IMR-90 (cell line): ENCODE data around the gene DCAF15. TPM values are rescaled to one million over a fixed set of nuclear protein-coding genes. Genes with fewer than 3 reads are reported as not detected.
"Not testable (repeated sequence)": the region's sequence is repeated elsewhere in the genome, so short reads cannot be mapped to it uniquely, and the experiment has no call there.

Source experiments
- ATAC-seq: fragments of 200-7000 bp; cut with Tn5 transposase; 2 replicates; pipeline ENCODE4 v1.9.1; 2020; ENCODE audit warnings: low read depth, mild to moderate bottlenecking, moderate library complexity
- BruUV-seq: library from RNA; stranded (reverse); fragments of 400-500 nt; replicated peaks from 2 replicates; lab custom pipeline; 2021; lab: Mats Ljungman, UMichigan
- CTCF ChIA-PET: fragments of 300-600 bp; formaldehyde crosslinking; extraction: SDS; loops from one replicate; lab custom pipeline; 2021; ENCODE audit warnings: antibody characterized with exemption; lab: Yijun Ruan, JAX
- POLR2A ChIA-PET: fragments of 300-600 bp; sonication (Branson Sonifier 250); formaldehyde crosslinking; loops from one replicate; lab custom pipeline; 2022; ENCODE audit warnings: antibody characterized with exemption; ENCODE audit not compliant: unreplicated experiment; lab: Charles Lee
- DNase-seq: peaks from one replicate; pipeline ENCODE4 v3.0.0; 2013
- H2AFZ ChIP-seq: replicated peaks from 2 replicates; pipeline ENCODE3; 2013; ENCODE audit warnings: low read length, mild to moderate bottlenecking; ENCODE audit not compliant: poor library complexity
- H2AK5ac ChIP-seq: 2 replicates; pipeline ENCODE4 v1.6.1; 2013; ENCODE audit warnings: low read depth, low read length, inconsistent platforms
- H2AK9ac ChIP-seq: replicated peaks from 2 replicates; pipeline ENCODE3; 2013; ENCODE audit warnings: mild to moderate bottlenecking, low read depth, low read length, moderate library complexity; ENCODE audit not compliant: poor library complexity
- H2BK120ac ChIP-seq: 2 replicates; pipeline ENCODE4 v1.6.1; 2013; ENCODE audit warnings: low read depth, low read length, inconsistent platforms
- H2BK15ac ChIP-seq: 3 replicates; pipeline ENCODE4 v1.6.1; 2013; ENCODE audit warnings: low read depth, low read length, inconsistent platforms
- H2BK20ac ChIP-seq: 2 replicates; pipeline ENCODE4 v1.6.1; 2013; ENCODE audit warnings: low read depth, mild to moderate bottlenecking, inconsistent platforms, low read length, moderate library complexity
- H2BK5ac ChIP-seq: 2 replicates; pipeline ENCODE4 v1.6.1; 2013; ENCODE audit warnings: mild to moderate bottlenecking, low read depth, low read length, inconsistent platforms; ENCODE audit not compliant: poor library complexity, severe bottlenecking
- H3K14ac ChIP-seq: replicated peaks from 2 replicates; pipeline ENCODE4 v1.6.1; 2013; ENCODE audit warnings: low read depth, low read length, inconsistent platforms
- H3K18ac ChIP-seq: 2 replicates; pipeline ENCODE4 v1.6.1; 2013; ENCODE audit warnings: low read depth, low read length, control low read depth
- H3K23ac ChIP-seq: 2 replicates; pipeline ENCODE4 v1.6.1; 2013; ENCODE audit warnings: low read depth, low read length, inconsistent platforms
- H3K27ac ChIP-seq: 2 replicates; pipeline ENCODE4 v1.5.1; 2013; ENCODE audit warnings: mild to moderate bottlenecking, control low read depth, low read length; ENCODE audit not compliant: insufficient read depth
- H3K27me3 ChIP-seq: 2 replicates; pipeline ENCODE4 v1.6.1; 2013; ENCODE audit warnings: low read length; ENCODE audit not compliant: control insufficient read depth, insufficient read depth
- H3K36me3 ChIP-seq: 2 replicates; pipeline ENCODE4 v1.6.1; 2013; ENCODE audit warnings: low read length, mixed read lengths; ENCODE audit not compliant: control insufficient read depth, insufficient read depth
- H3K4ac ChIP-seq: 2 replicates; pipeline ENCODE4 v1.6.1; 2013; ENCODE audit warnings: low read depth, low read length, inconsistent platforms
- H3K4me1 ChIP-seq: 2 replicates; pipeline ENCODE4 v1.6.1; 2013; ENCODE audit warnings: low read length, mixed read lengths; ENCODE audit not compliant: control insufficient read depth, insufficient read depth
- H3K4me2 ChIP-seq: 2 replicates; pipeline ENCODE4 v1.6.1; 2013; ENCODE audit warnings: low read depth, mild to moderate bottlenecking, control low read depth, low read length, moderate library complexity
- H3K4me3 ChIP-seq: 2 replicates; pipeline ENCODE4 v1.5.1; 2013; ENCODE audit warnings: low read depth, mild to moderate bottlenecking, control low read depth, low read length, moderate library complexity; ENCODE audit not compliant: insufficient read depth
- H3K56ac ChIP-seq: 2 replicates; pipeline ENCODE4 v1.6.1; 2013; ENCODE audit warnings: low read length, inconsistent platforms; ENCODE audit not compliant: insufficient read depth; ENCODE audit errors: extremely low read depth
- H3K79me1 ChIP-seq, 2 experiments: 2 replicates each; pipeline ENCODE4 v1.6.1; 2013; ENCODE audit warnings: low read length in 2 of 2, inconsistent platforms in 1 of 2, low read depth in 1 of 2
- H3K9ac ChIP-seq: 2 replicates; pipeline ENCODE4 v1.6.1; 2013; ENCODE audit warnings: low read depth, low read length, control low read depth
- H3K9me1 ChIP-seq: 2 replicates; pipeline ENCODE4 v1.6.1; 2013; ENCODE audit warnings: low read length, inconsistent platforms; ENCODE audit not compliant: insufficient read depth
- H3K9me3 ChIP-seq: 2 replicates; pipeline ENCODE4 v1.6.1; 2013; ENCODE audit warnings: low read length; ENCODE audit not compliant: control insufficient read depth, insufficient read depth
- H4K20me1 ChIP-seq: 2 replicates; pipeline ENCODE4 v1.6.1; 2013; ENCODE audit warnings: low read length, inconsistent platforms; ENCODE audit not compliant: insufficient read depth
- H4K5ac ChIP-seq: 2 replicates; pipeline ENCODE4 v1.6.1; 2013; ENCODE audit warnings: mild to moderate bottlenecking, low read depth, low read length, control low read depth
- H4K8ac ChIP-seq, 2 experiments: 2 replicates each; pipeline ENCODE4 v1.6.1; 2013; ENCODE audit warnings: low read depth in 2 of 2, low read length in 2 of 2, control low read depth in 1 of 2, inconsistent platforms in 1 of 2
- H4K91ac ChIP-seq: 2 replicates; pipeline ENCODE4 v1.6.1; 2013; ENCODE audit warnings: low read depth, low read length, inconsistent platforms; ENCODE audit not compliant: insufficient read depth
- WGBS, 2 experiments: methylation state at CpG; one replicate each; pipeline versions ENCODE4 v1.1.5 to v1.1.7; 2013; ENCODE audit warnings: missing lambda C conversion rate in 2 of 2; ENCODE audit not compliant: insufficient read length in 1 of 2; ENCODE audit errors: extremely low coverage in 2 of 2; 5-methylcytosine and 5-hydroxymethylcytosine counted together
- dilution Hi-C: fragments of 300-500 bp; cut with HindIII; formaldehyde crosslinking; loops from one replicate; pipeline ENCODE4 v1.14.3; 2018; ENCODE audit warnings: low sequenced_read_pairs; ENCODE audit not compliant: unreplicated experiment
- in situ Hi-C: fragments of 300-500 bp; cut with MboI; formaldehyde crosslinking; loops from 3 replicates; pipeline ENCODE4 v1.14.3; 2019; ENCODE audit warnings: low sequenced_read_pairs, inconsistent platforms, mixed read lengths
- intact Hi-C: fragments of 100-400 bp; cut with micrococcal nuclease; formaldehyde crosslinking; loops from 2 replicates; pipeline ENCODE4 v1.10.0; 2022
- polyA plus RNA-seq, 3 experiments: library from polyadenylated mRNA; depleted of rRNA; stranded (reverse); fragments of >200 nt; gene quantifications; 2 replicates each; pipeline ENCODE4 v1.2.3, GENCODE V29; 2012; ENCODE audit warnings: low replicate concordance in 1 of 3
- total RNA-seq: library from RNA; depleted of rRNA; stranded (reverse); fragments of >200 nt; gene quantifications from 2 replicates; pipeline ENCODE4 v1.2.3, GENCODE V29; 2012
- TF ChIP-seq, protein P1 (sequence below): fragments of 150-350 bp; IDR thresholded peaks from 2 replicates; pipeline ENCODE4 v1.6.1; 2016; ENCODE audit warnings: low read depth, mild to moderate bottlenecking, low read length, moderate library complexity, borderline replicate concordance
- TF ChIP-seq, protein P2 (sequence below): fragments of 150-350 bp; IDR thresholded peaks from 2 replicates; pipeline ENCODE4 v1.6.1; 2017; ENCODE audit warnings: mild to moderate bottlenecking, antibody characterized with exemption, low read length, low read depth

The DCAF15 gene
- total and polyA plus RNA-seq, 2 of the 4 experiments (the other 2 are of a cell fraction): 6.8 to 31.0 TPM

DNA sequence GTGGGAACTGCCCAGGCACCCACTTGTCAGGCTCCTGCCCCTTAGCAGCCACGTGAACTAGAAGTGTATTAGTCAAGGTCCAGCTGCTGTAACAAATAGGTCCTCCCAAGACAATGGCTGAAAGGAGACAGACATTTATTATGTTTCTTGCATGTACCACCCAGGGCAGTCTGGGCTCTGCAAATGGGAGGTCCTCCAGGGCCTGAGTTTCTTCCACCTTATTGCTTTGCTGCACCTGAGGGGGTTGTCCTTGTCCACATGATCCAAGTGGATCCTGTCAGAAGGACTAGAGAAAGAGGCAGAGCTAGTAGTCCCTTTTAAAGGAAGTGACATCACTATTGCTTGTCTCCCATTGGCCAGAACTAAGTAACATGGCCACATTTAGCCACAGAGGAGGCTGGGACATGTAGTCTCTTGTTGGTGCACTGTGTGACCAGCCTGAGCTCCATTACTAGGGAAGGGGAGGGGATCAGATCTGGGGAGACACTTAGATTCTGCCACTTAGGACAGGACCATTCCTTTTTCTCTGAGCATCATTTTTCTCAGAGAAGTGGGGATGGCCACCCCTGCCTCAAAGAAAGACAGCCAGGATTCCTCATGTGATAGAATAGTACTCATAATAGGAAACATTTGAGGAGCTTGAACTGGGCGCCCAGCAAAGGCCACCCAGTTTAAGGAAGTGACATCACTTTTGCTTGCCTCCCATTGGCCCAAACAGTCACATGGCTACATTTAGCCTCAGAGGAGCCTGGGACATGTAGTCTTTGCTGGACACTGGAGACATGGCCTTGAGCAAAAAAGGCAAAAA is 31.2 kb upstream of the DCAF15 start:
- Histone ChIP-seq H3K14ac (no peak overlapping the region), H4K5ac (no peak overlapping the region), H2AK5ac (no peak overlapping the region), H3K23ac (no peak overlapping the region), H2BK5ac (no peak overlapping the region), H3K36me3 (peaks cover 50% of the 10 kb centered on the region), H3K4me3 (no peak overlapping the region), H3K79me1 (no peaks in the 10 kb centered on the region), H3K18ac (no peak overlapping the region), H3K9ac (no peak overlapping the region), H4K8ac (peak overlapping the region in 1 of 2 experiments; percentile 70; a peak in 1 of 4 replicates), H2BK20ac (no peak overlapping the region), H4K91ac (no peak overlapping the region), H3K4me2 (no peak overlapping the region), H2AK9ac (peak overlapping the region; percentile 13), H4K20me1 (no peaks in the 10 kb centered on the region), H3K9me3 (peaks cover 4% of the 10 kb centered on the region), H3K4me1 (peaks cover 2% of the 10 kb centered on the region; the same call in 1 of the 2 replicates), H3K4ac (no peak overlapping the region), H2BK120ac (no peak overlapping the region), H3K27me3 (no peaks in the 10 kb centered on the region), H3K9me1 (no peaks in the 10 kb centered on the region), H3K56ac (no peak overlapping the region), H2AFZ (peak overlapping the region; percentile 78), H3K27ac (no peak overlapping the region), H2BK15ac (no peak overlapping the region)
- BruUV-seq: no TSS peak
- intact Hi-C loops: loop anchor here (1.0 kb wide), 1 partner anchor 14 kb away; no protein-coding TSS in a partner anchor
- ChIA-PET POLR2A (interaction anchor here (0.8 kb wide), 1 partner anchor 10 kb away, joined by 3 read pairs; no protein-coding TSS in a partner anchor), CTCF (no interaction called here)
- DNase-seq (peak; percentile 44), ATAC-seq (peak; percentile 79)
- no CpG with 5 or more reads among the region's 2 CpGs for WGBS, 2 experiments
- TF ChIP-seq, protein P1, sequence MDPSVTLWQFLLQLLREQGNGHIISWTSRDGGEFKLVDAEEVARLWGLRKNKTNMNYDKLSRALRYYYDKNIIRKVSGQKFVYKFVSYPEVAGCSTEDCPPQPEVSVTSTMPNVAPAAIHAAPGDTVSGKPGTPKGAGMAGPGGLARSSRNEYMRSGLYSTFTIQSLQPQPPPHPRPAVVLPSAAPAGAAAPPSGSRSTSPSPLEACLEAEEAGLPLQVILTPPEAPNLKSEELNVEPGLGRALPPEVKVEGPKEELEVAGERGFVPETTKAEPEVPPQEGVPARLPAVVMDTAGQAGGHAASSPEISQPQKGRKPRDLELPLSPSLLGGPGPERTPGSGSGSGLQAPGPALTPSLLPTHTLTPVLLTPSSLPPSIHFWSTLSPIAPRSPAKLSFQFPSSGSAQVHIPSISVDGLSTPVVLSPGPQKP: no peak
- TF ChIP-seq, protein P2, sequence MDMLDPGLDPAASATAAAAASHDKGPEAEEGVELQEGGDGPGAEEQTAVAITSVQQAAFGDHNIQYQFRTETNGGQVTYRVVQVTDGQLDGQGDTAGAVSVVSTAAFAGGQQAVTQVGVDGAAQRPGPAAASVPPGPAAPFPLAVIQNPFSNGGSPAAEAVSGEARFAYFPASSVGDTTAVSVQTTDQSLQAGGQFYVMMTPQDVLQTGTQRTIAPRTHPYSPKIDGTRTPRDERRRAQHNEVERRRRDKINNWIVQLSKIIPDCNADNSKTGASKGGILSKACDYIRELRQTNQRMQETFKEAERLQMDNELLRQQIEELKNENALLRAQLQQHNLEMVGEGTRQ: peak; percentile 92
- dilution Hi-C loops: no loop called here
- in situ Hi-C loops: no loop called here

DNA sequence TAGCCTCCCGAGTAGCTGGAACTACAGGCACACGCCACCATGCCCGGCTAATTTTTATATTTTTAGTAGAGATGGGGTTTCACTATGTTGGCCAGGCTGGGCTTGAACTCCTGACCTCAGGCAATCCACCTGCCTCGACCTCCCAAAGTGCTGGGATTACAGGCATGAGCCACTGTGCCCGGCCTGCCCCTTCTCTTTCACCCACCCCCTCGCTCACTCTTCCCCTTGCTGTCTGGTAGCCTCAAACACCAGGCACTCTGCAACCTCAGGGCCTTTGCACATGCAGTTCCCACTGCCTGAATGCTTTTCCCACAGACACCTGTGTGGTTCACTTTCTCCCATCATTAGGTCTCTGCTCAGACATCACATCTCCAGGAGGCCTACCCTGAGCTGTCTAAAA is 30.2 kb upstream of the DCAF15 start:
- peaks cover 60% of the 10 kb centered on the region for H3K36me3 ChIP-seq
- H2AK9ac ChIP-seq, H3K79me1 ChIP-seq, H2BK15ac ChIP-seq, H3K9me1 ChIP-seq, in situ Hi-C loops, H3K4me1 ChIP-seq, CTCF ChIA-PET, DNase-seq, H2BK5ac ChIP-seq, H3K23ac ChIP-seq, POLR2A ChIA-PET, H3K56ac ChIP-seq, H2AK5ac ChIP-seq, H2AFZ ChIP-seq, H3K4me3 ChIP-seq, dilution Hi-C loops, H3K18ac ChIP-seq, H3K4ac ChIP-seq, H3K9ac ChIP-seq, H2BK20ac ChIP-seq, H4K91ac ChIP-seq, H4K20me1 ChIP-seq, H3K27ac ChIP-seq, H3K27me3 ChIP-seq, H3K14ac ChIP-seq, H3K4me2 ChIP-seq, BruUV-seq, intact Hi-C loops, H3K9me3 ChIP-seq, H4K8ac ChIP-seq, ATAC-seq, H4K5ac ChIP-seq, H2BK120ac ChIP-seq: not testable (repeated sequence)
- WGBS, 2 experiments: 85% methylated on average over 2 of the region's 6 CpGs; no CpG with 5 or more reads in 1 of the 2 experiments
